ENCODE measurements around the gene FAM117A.
"Not testable (repeated sequence)": the region's sequence is repeated elsewhere in the genome, so short reads cannot be mapped to it uniquely, and the experiment has no call there.

The FAM117A gene

GRCh38 chr17:49739641-49740271 lies 24.2 kb downstream of the FAM117A start:
- Histone ChIP-seq H3K27me3 (ENCODE audit: low read depth) (no peaks in the 10 kb centered on the region), H3K36me3 (replicated peaks) (no peaks in the 10 kb centered on the region), H3K4me3 (no peak overlapping the region), H3K9me3 (no peaks in the 10 kb centered on the region), H3K4me1 (no peaks in the 10 kb centered on the region)
- no peak for DNase-seq (ENCODE audit: low spot score in 2 of 2)
- in situ Hi-C loops (cut with MboI; ENCODE audit: low sequenced_read_pairs): no loop called here

- Histone ChIP-seq H3K36me3 (replicated peaks) (no peaks in the 10 kb centered on the region), H3K4me3 (no peak overlapping the region), H3K27me3 (ENCODE audit: low read depth) (no peaks in the 10 kb centered on the region), H3K4me1 (no peaks in the 10 kb centered on the region), H3K9me3 (no peaks in the 10 kb centered on the region)
- DNase-seq (ENCODE audit: low spot score in 2 of 2): no peak
- in situ Hi-C loops (cut with MboI; ENCODE audit: low sequenced_read_pairs): no loop called here
Measured at GRCh38 chr17:49738456-49739163, 25.3 kb downstream of the FAM117A start.

GRCh38 chr17:49734515-49735490 lies 29.1 kb downstream of the FAM117A start:
- Histone ChIP-seq H3K36me3 (replicated peaks) (no peaks in the 10 kb centered on the region), H3K4me3 (no peak overlapping the region), H3K27me3 (ENCODE audit: low read depth) (no peaks in the 10 kb centered on the region), H3K9me3 (no peaks in the 10 kb centered on the region), H3K4me1 (no peaks in the 10 kb centered on the region)
- DNase-seq (ENCODE audit: low spot score in 2 of 2): no peak
- in situ Hi-C loops (cut with MboI; ENCODE audit: low sequenced_read_pairs): no loop called here

- Histone ChIP-seq H3K9me3 (no peaks in the 10 kb centered on the region), H3K4me3 (no peak overlapping the region), H3K36me3 (replicated peaks) (no peaks in the 10 kb centered on the region), H3K4me1 (no peaks in the 10 kb centered on the region), H3K27me3 (ENCODE audit: low read depth) (no peaks in the 10 kb centered on the region)
- DNase-seq (ENCODE audit: low spot score in 2 of 2): no peak
- in situ Hi-C loops (cut with MboI; ENCODE audit: low sequenced_read_pairs): no loop called here
Measured at GRCh38 chr17:49731435-49731831, 32.5 kb downstream of the FAM117A start.

- no peak overlapping the region for H3K4me3 ChIP-seq
- H3K4me1 ChIP-seq: no peaks in the 10 kb centered on the region
- no peak for DNase-seq (ENCODE audit: low spot score in 2 of 2)
- no peaks in the 10 kb centered on the region for H3K36me3 ChIP-seq (replicated peaks)
- no peaks in the 10 kb centered on the region for H3K27me3 ChIP-seq (ENCODE audit: low read depth)
- in situ Hi-C loops (cut with MboI; ENCODE audit: low sequenced_read_pairs): no loop called here
- no peaks in the 10 kb centered on the region for H3K9me3 ChIP-seq
Measured at GRCh38 chr17:49730785-49731434, 33.0 kb downstream of the FAM117A start.

GRCh38 chr17:49730078-49730784 lies 33.7 kb downstream of the FAM117A start:
- DNase-seq (ENCODE audit: low spot score in 2 of 2): no peak
- H3K9me3 ChIP-seq: no peaks in the 10 kb centered on the region
- H3K27me3 ChIP-seq (ENCODE audit: low read depth): no peaks in the 10 kb centered on the region
- in situ Hi-C loops (cut with MboI; ENCODE audit: low sequenced_read_pairs): no loop called here
- no peaks in the 10 kb centered on the region for H3K36me3 ChIP-seq (replicated peaks)
- no peak overlapping the region for H3K4me3 ChIP-seq
- no peaks in the 10 kb centered on the region for H3K4me1 ChIP-seq

- Histone ChIP-seq H3K36me3 (replicated peaks) (no peaks in the 10 kb centered on the region), H3K9me3 (no peaks in the 10 kb centered on the region), H3K4me3 (no peak overlapping the region), H3K27me3 (ENCODE audit: low read depth) (no peaks in the 10 kb centered on the region), H3K4me1 (no peaks in the 10 kb centered on the region)
- in situ Hi-C loops (cut with MboI; ENCODE audit: low sequenced_read_pairs): no loop called here
- DNase-seq (ENCODE audit: low spot score in 2 of 2): no peak
Measured at GRCh38 chr17:49729069-49729468, 34.9 kb downstream of the FAM117A start.

GRCh38 chr17:49728425-49728824 lies 35.5 kb downstream of the FAM117A start:
- no peak for DNase-seq (ENCODE audit: low spot score in 2 of 2)
- Histone ChIP-seq H3K4me3 (no peak overlapping the region), H3K27me3 (ENCODE audit: low read depth) (no peaks in the 10 kb centered on the region), H3K4me1 (no peaks in the 10 kb centered on the region), H3K9me3 (no peaks in the 10 kb centered on the region), H3K36me3 (replicated peaks) (no peaks in the 10 kb centered on the region)
- in situ Hi-C loops (cut with MboI; ENCODE audit: low sequenced_read_pairs): no loop called here

- no peaks in the 10 kb centered on the region for H3K9me3 ChIP-seq
- DNase-seq (ENCODE audit: low spot score in 2 of 2): no peak
- in situ Hi-C loops (cut with MboI; ENCODE audit: low sequenced_read_pairs): no loop called here
- H3K36me3 ChIP-seq (replicated peaks): no peaks in the 10 kb centered on the region
- no peak overlapping the region for H3K4me3 ChIP-seq
- H3K4me1 ChIP-seq: no peaks in the 10 kb centered on the region
- H3K27me3 ChIP-seq (ENCODE audit: low read depth): no peaks in the 10 kb centered on the region
Measured at GRCh38 chr17:49727380-49727779, 36.6 kb downstream of the FAM117A start.

GRCh38 chr17:49725452-49726130 lies 38.3 kb downstream of the FAM117A start:
- Histone ChIP-seq H3K27me3 (ENCODE audit: low read depth) (no peaks in the 10 kb centered on the region), H3K36me3 (replicated peaks) (no peaks in the 10 kb centered on the region), H3K4me1 (no peaks in the 10 kb centered on the region), H3K4me3 (no peak overlapping the region), H3K9me3 (no peaks in the 10 kb centered on the region)
- no peak for DNase-seq (ENCODE audit: low spot score in 2 of 2)
- in situ Hi-C loops (cut with MboI; ENCODE audit: low sequenced_read_pairs): no loop called here

GRCh38 chr17:49724552-49724951 lies 39.4 kb downstream of the FAM117A start:
- H3K36me3 ChIP-seq (replicated peaks); DNase-seq (ENCODE audit: low spot score in 2 of 2); H3K4me1 ChIP-seq; in situ Hi-C loops (cut with MboI; ENCODE audit: low sequenced_read_pairs); H3K27me3 ChIP-seq (ENCODE audit: low read depth); H3K4me3 ChIP-seq; H3K9me3 ChIP-seq: not testable (repeated sequence)

GRCh38 chr17:49723423-49723822 lies 40.5 kb downstream of the FAM117A start:
- H3K4me3 ChIP-seq: no peak overlapping the region
- no peaks in the 10 kb centered on the region; the same call in 1 of the 2 replicates for H3K36me3 ChIP-seq (replicated peaks)
- in situ Hi-C loops (cut with MboI; ENCODE audit: low sequenced_read_pairs): no loop called here
- H3K4me1 ChIP-seq: no peaks in the 10 kb centered on the region
- no peak for DNase-seq (ENCODE audit: low spot score in 2 of 2)
- no peaks in the 10 kb centered on the region for H3K27me3 ChIP-seq (ENCODE audit: low read depth)
- no peaks in the 10 kb centered on the region for H3K9me3 ChIP-seq

GRCh38 chr17:49722066-49722465 lies 41.9 kb downstream of the FAM117A start:
- Histone ChIP-seq H3K27me3 (ENCODE audit: low read depth) (no peaks in the 10 kb centered on the region), H3K36me3 (replicated peaks) (peaks cover 9% of the 10 kb centered on the region), H3K9me3 (no peaks in the 10 kb centered on the region), H3K4me1 (no peaks in the 10 kb centered on the region), H3K4me3 (no peak overlapping the region)
- DNase-seq (ENCODE audit: low spot score in 2 of 2): no peak
- in situ Hi-C loops (cut with MboI; ENCODE audit: low sequenced_read_pairs): no loop called here
